Large intestine (tissue), 3 donors: ENCODE measurements around the gene DUSP2. TPM values are rescaled to one million over a fixed set of nuclear protein-coding genes. Genes with fewer than 3 reads are reported as not detected.
A peak's percentile ranks its signal among the peaks of the same experiment; 100 is the strongest.
"Not testable (repeated sequence)": the region's sequence is repeated elsewhere in the genome, so short reads cannot be mapped to it uniquely, and the experiment has no call there.

Experiments
- DNase-seq, 2 donors: peaks; one replicate each; pipeline versions ENCODE4 v3.0.0 to v3.0.0-alpha.2; 2013
- H3K27ac ChIP-seq: one replicate; pipeline ENCODE4 v1.5.1; 2013; ENCODE audit warnings: low read length
- H3K27me3 ChIP-seq: 2 replicates; pipeline ENCODE4 v1.6.1; 2013; ENCODE audit warnings: low read length; ENCODE audit not compliant: control insufficient read depth, insufficient read depth
- H3K36me3 ChIP-seq: 2 replicates; pipeline ENCODE4 v1.6.1; 2013; ENCODE audit warnings: low read length; ENCODE audit not compliant: control insufficient read depth, insufficient read depth
- H3K4me1 ChIP-seq: one replicate; pipeline ENCODE4 v1.6.1; 2013; ENCODE audit warnings: low read length; ENCODE audit not compliant: control insufficient read depth, insufficient read depth
- H3K4me3 ChIP-seq: one replicate; pipeline ENCODE4 v1.5.1; 2013; ENCODE audit warnings: low read length
- H3K9me3 ChIP-seq: one replicate; pipeline ENCODE4 v1.6.1; 2013; ENCODE audit warnings: mild to moderate bottlenecking, low read depth, low read length, moderate library complexity; ENCODE audit not compliant: control insufficient read depth
- WGBS: methylation state at CpG from one replicate; pipeline ENCODE4 v1.1.5; 2013; ENCODE audit warnings: low lambda C conversion rate; ENCODE audit not compliant: insufficient coverage; 5-methylcytosine and 5-hydroxymethylcytosine counted together
- polyA plus RNA-seq: library from polyadenylated mRNA; unstranded; fragments of 120-200 nt; gene quantifications from one replicate; pipeline ENCODE4 v1.2.1, GENCODE V29; 2013

The DUSP2 gene
- polyA plus RNA-seq, 1 donor: 4.0 TPM

DNA sequence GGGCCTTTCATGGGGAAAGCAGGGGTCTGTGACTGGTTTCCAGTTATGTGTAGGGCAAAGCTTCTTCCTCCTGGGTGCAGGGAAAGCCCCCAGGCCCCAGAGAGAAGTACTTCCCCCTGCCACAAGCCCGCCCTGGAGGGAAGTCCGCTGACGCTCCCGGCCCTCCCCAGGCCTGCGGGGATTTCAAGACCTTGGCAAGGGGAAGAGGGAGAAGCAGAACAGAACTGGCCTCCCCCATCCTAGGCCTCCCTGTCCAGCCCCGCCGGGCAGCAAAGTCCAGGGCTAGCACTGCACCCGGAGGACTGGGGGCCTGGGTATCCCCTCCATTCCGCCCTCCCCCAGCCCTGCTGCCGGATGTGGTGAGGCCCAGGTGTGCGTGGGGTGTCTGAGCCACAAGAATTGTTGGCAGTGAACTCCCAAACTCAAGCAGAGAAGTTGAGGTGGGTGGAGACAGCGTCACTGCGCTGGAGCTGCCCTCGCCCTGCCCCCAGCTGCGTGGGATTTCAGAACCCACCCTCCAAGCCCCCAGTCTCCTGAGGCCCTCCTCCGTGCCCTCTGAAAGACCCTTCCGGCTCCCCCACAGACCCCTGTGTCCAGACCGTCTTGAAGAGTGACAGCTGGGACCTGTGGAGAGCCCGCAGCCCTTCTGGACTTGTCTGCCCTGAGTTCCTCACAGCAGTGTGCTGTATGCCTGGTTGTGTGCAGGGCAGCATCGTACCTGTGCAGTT is 1.1 kb upstream of the DUSP2 start:
- peaks cover 7% of the 10 kb centered on the region for H3K27me3 ChIP-seq
- peak in 1 of 2 donors; percentile 38 for DNase-seq
- H3K27ac ChIP-seq: no peak overlapping the region
- no peak overlapping the region for H3K4me3 ChIP-seq
- no peaks in the 10 kb centered on the region for H3K36me3 ChIP-seq
- WGBS: no CpG with 5 or more reads among the region's 20 CpGs
- H3K9me3 ChIP-seq: no peaks in the 10 kb centered on the region
- H3K4me1 ChIP-seq: peaks cover 15% of the 10 kb centered on the region

DNA sequence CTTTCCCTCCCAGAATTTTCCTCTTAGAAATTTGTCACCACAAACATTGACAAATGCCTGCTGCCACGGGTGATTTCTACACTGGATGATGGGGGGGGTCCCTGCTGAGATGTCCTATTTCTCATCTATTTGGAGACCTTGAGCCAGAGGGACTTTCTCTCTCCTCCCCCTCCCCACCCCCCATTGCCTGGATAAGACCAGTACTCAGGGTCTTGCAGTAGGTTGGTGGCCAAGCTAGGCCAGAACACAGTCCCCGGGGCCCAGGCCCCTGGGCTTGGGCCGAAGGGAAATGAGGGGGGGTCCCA is 560 bp upstream of the DUSP2 start:
- H3K27ac ChIP-seq: no peak overlapping the region
- DNase-seq: no peak
- no peaks in the 10 kb centered on the region for H3K36me3 ChIP-seq
- H3K9me3 ChIP-seq: no peaks in the 10 kb centered on the region
- H3K27me3 ChIP-seq: peaks cover 7% of the 10 kb centered on the region
- H3K4me1 ChIP-seq: peaks cover 15% of the 10 kb centered on the region
- WGBS: no CpG with 5 or more reads among the region's 3 CpGs
- no peak overlapping the region for H3K4me3 ChIP-seq

DNA sequence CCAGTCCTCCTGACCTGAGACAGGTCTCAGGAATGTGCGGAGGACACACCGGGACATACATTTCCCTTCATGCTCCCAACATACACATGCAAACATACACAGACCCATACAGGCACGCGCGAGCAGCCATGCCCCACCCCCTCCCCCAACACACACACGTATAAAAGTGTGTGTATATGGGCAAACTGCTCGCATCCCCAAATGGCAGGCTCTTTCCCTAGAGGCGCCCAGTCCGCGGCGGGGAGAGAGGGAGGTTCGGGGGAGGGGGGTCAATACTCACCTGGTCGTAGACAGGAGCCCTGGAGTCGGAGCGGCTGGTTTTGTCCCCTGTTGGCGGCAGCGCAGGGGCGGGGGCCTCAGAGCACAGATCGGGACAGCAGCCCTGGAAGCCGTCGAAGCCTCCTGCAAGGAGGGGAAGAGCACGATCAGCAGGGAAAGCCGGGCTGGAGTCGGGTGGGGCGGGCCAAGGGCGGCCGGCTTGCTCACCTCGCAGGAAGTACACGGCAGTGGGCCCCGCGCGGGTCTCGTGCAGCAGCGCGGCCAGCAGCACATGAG is 682 bp downstream of the DUSP2 start:
- H3K36me3 ChIP-seq: no peaks in the 10 kb centered on the region
- WGBS: no CpG with 5 or more reads among the region's 35 CpGs
- no peak overlapping the region for H3K27ac ChIP-seq
- H3K9me3 ChIP-seq: no peaks in the 10 kb centered on the region
- no peak for DNase-seq
- H3K4me3 ChIP-seq: peak overlapping the region; percentile 39
- peaks cover 15% of the 10 kb centered on the region for H3K4me1 ChIP-seq
- H3K27me3 ChIP-seq: peaks cover 7% of the 10 kb centered on the region

DNA sequence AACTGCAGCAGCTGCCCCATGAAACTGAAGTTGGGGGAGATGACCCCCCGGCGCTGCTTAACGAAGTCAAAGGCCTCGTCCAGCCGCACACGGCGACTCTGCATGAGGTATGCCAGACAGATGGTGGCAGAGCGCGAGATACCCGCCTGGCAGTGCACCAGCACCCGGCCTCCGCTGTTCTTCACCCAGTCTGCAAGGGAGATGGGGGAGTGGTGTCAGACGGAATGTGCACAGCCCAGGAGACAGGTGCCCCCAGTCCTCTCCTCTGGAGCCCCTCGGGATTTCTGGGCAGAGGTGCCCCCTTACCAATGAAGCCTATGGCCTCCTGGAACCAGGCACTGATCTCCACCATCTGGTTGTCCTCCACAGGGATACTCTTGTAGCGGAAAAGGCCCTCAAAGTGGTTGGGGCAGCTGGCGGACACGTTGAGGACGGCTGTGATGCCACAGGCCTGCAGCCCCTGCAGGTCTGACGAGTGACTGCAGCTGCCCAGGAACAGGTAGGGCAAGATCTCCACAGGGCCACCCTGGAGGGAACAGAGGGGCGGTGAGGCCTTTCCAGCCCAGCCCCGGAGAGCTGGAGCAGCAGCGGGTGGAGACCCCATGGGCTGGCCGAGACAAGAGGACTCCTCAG is 1.3 kb downstream of the DUSP2 start:
- Histone ChIP-seq H3K9me3 (no peaks in the 10 kb centered on the region), H3K27me3 (peaks cover 7% of the 10 kb centered on the region), H3K27ac (no peak overlapping the region), H3K4me1 (peaks cover 17% of the 10 kb centered on the region), H3K4me3 (peak overlapping the region; percentile 39), H3K36me3 (no peaks in the 10 kb centered on the region)
- DNase-seq: no peak
- no CpG with 5 or more reads among the region's 23 CpGs for WGBS

DNA sequence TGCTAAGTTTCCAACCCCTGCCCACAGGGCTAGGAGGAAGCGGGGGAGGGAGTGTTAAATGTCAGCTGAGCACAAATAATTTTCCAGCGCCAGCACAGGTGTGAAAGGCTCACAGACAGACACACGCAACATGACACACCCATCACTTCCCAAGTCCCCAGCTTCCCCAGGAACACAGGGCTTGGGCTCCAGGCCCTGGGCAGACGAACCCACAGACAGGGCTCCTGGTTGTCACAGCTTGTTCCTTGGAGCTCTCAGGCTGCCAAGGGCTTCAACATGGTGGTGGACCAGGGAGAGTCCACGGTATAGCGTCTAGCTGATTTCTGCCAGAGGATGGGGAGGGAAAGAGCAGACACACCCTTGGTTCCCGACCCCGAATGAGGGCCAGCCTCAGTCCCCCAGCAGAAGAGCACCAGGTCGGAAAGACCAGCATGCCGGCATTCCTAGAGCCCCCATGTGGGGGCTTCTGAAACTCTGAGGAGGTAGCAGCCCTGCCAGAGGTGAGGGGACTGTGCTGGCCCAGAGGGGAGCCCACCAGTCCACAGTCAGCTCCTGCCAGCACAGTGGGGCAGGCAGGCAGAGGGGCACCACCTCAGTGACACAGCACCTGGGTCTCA is 1.9 kb downstream of the DUSP2 start:
- H3K9me3 ChIP-seq: no peaks in the 10 kb centered on the region
- WGBS: no CpG with 5 or more reads among the region's 10 CpGs
- H3K36me3 ChIP-seq: no peaks in the 10 kb centered on the region
- H3K4me1 ChIP-seq: peaks cover 14% of the 10 kb centered on the region
- H3K27me3 ChIP-seq: peaks cover 7% of the 10 kb centered on the region
- no peak overlapping the region for H3K4me3 ChIP-seq
- H3K27ac ChIP-seq: no peak overlapping the region
- DNase-seq: no peak

DNA sequence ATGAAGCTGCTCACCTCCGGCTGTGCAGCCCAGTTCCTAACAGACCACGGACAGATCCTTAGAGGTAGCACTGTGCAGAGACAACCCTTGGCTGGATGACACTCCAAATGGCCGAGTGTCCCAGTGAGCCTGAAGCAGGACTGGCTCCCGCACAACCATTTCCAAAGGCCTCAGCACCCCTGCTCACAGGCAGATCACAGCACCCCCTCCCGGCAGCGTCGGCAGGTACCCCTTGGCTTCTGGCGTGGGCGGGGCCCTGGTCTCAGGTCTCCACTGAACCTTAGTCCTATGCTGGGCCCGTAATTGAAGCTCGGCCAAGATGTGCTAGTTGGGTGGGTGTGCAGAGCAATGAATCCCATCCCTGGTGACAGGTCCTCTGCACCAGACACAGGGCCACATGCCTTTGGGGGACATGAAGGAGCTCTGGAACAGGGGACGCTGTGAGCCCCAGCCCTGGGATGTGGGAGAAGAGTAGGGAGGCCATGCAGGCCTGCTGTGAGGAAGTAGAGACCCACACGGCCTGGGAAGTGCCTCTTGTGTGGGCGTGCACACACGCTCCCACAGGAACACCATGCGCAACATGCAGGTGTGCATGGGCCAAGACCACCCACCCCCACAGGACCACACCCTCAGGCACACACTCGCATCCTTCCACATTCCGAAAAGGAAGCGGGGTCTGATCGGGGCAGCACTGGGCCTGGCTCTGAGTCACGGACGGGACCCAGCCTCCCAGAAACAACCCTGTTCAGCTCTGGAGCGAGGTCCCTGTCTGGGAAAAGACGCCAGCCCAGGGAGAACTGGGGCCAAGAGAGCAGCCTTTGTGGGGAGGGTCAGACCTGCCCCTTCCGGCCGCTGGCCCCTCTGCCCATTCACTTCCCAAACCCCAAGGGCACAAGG is 2.8 kb downstream of the DUSP2 start:
- Histone ChIP-seq H3K36me3 (no peaks in the 10 kb centered on the region), H3K27me3 (peaks cover 7% of the 10 kb centered on the region), H3K4me3 (no peak overlapping the region), H3K4me1 (peaks cover 16% of the 10 kb centered on the region), H3K27ac (no peak overlapping the region), H3K9me3 (no peaks in the 10 kb centered on the region)
- no peak for DNase-seq
- WGBS: no CpG with 5 or more reads among the region's 26 CpGs

DNA sequence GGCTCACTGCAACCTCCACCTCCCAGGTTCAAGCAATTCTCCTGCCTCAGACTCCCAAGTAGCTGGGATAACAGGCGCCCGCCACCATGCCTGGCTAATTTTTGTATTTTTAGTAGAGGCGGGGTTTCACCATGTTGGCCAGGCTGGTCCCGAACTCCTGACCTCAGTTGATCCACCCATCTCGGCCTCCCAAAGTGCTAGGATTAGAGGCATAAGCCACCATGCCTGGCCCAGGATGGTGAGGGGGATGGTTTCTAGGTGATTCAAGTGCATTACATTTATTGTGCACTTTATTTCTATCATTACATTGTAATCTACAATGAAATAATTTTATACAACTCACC is 3.6 kb downstream of the DUSP2 start:
- H3K27ac ChIP-seq, H3K4me3 ChIP-seq, H3K9me3 ChIP-seq, H3K36me3 ChIP-seq, H3K27me3 ChIP-seq, DNase-seq: not testable (repeated sequence)
- peaks cover 16% of the 10 kb centered on the region for H3K4me1 ChIP-seq
- no CpG with 5 or more reads among the region's 5 CpGs for WGBS

DNA sequence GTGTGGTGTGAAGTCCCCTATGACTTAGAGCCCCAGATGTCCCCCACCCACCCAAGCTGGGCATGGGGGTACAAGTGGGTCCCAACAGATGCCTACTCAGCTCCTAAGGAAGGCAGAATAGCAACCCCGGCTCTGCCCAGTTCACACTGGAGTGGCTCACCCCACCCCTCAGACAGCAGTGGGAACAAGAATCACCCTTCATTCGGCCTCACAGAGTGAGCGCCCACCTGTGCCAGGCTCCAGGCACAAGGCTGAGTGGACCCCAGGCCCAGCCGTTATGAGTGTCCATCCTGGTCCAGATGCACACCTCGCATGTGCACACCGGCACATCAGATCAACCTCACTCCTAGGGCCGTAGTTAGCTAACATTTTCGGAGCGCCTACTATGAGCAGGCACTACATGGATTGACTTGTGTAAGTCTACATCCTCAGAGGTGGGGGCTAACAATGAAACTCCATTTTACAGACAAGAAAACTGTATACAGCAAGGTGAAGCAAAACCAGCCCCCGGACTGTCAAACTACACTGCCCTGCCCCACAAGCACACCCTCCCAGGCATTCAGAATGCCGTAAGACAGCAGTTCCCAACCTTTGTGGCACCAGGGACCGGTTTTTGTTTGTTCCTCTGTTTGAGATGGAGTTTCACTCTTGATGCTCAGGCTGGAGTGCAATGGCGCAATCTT is 4.2 kb downstream of the DUSP2 start:
- Histone ChIP-seq H3K4me1 (peaks cover 16% of the 10 kb centered on the region), H3K27ac (no peak overlapping the region), H3K4me3 (no peak overlapping the region), H3K9me3 (no peaks in the 10 kb centered on the region), H3K36me3 (no peaks in the 10 kb centered on the region), H3K27me3 (peaks cover 7% of the 10 kb centered on the region)
- WGBS: no CpG with 5 or more reads among the region's 13 CpGs
- no peak for DNase-seq

DNA sequence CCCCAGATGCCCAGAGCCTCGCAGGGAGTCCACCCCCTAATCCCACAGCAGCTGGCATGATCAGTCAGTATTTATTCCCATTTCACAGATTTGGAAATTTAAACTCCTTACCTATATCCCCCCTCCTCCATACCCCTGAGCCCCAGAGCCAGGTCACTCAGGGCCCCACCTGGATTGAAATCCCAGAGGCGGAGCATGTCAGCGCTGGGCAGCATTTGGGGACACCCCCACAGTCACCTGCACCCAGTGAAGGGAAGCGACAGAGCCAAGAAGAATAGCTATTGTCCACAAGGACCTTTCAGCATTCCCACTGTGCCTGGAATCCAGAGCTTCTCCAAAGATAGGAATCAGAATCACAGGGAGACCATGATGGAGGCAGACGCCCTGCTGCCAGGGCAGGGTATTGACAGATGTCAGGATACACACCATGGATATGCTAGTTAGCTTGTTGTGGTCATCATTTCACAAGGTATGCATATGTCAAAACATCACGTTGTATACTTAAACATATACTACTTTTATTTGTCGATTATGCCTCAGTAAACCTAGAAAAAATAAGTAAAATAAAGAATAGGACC is 6.0 kb downstream of the DUSP2 start:
- 100% methylated on average over 1 of the region's 7 CpGs for WGBS
- Histone ChIP-seq H3K4me1 (peaks cover 6% of the 10 kb centered on the region), H3K4me3 (no peak overlapping the region), H3K27me3 (peaks cover 2% of the 10 kb centered on the region), H3K9me3 (no peaks in the 10 kb centered on the region), H3K27ac (no peak overlapping the region), H3K36me3 (no peaks in the 10 kb centered on the region)
- no peak for DNase-seq
